Memory B cell (primary cell): ENCODE data around the gene EPC2.
"Not testable (repeated sequence)": the region's sequence is repeated elsewhere in the genome, so short reads cannot be mapped to it uniquely, and the experiment has no call there.

Source experiments
- ATAC-seq: fragments of 150-1000 bp; cut with Tn5 transposase; 2 replicates; pipeline ENCODE4 v1.10.0; 2021; ENCODE audit warnings: low read depth, mild to moderate bottlenecking, moderate library complexity
- DNase-seq, 2 donors: peaks; one replicate each; pipeline ENCODE4 v3.0.0; 2022; ENCODE audit warnings: low spot score in 2 of 2
- H3K27ac Mint-ChIP-seq: one replicate; pipeline ENCODE4 v1.8.0; 2022; ENCODE audit warnings: mild to moderate bottlenecking, moderate library complexity, mixed read lengths
- H3K27me3 Mint-ChIP-seq: one replicate; pipeline ENCODE4 v1.8.0; 2022; ENCODE audit warnings: mixed read lengths
- H3K36me3 Mint-ChIP-seq: one replicate; pipeline ENCODE4 v1.8.0; 2022; ENCODE audit warnings: mild to moderate bottlenecking, mixed read lengths
- H3K4me1 Mint-ChIP-seq: one replicate; pipeline ENCODE4 v1.8.0; 2022; ENCODE audit warnings: mixed read lengths
- H3K4me3 Mint-ChIP-seq: one replicate; pipeline ENCODE4 v1.8.0; 2022; ENCODE audit warnings: mild to moderate bottlenecking, moderate library complexity, mixed read lengths
- H3K9me3 Mint-ChIP-seq: one replicate; pipeline ENCODE4 v1.8.0; 2022; ENCODE audit warnings: mixed read lengths

EPC2 gene

DNA sequence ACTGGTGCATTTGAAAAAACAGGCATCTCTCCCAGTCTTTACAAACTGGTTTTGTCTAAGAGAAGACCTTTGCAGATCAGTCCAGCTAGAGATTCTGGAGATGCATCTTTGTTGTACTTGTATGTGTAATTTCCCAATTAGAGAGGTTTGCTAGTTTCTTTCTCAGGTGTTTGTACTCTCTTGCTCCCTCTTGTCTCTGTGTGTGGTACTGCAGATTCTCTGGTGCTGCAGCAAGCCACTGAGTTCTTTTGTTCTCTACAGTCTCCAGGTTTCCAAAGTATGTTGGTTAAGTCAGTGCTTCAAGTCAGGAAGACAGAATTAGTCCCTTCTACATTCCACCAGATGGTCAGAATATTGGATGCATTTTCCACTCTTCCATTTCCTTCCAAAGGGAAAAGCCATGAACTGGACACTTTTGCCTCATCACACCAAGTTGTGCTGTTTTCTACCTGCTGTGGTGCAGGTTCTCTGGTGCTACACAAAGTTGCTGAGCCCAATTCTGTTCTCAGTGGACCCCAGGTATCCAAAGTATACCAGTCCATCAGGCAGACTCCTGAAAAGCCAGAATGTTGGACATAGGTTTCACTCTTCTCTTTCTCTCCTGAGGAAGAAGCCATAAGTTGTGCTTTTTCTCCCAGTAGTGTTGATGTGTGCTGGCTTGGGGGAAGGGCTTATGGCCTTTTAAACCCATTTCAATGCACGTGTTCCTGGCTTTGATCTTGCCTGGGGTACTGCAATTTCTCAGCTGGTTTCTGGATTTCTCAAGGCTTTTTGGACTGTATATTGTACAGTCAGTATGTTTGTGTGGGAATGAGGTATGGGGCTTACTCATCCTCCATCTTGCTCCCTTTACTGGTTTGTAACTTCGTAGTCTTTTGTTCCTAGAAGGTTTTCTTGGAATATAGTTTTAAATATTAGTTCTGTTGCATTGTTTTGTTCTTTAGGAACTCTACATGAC is 29.8 kb downstream of the EPC2 start:
- DNase-seq (peak; percentile 30 to 44), ATAC-seq (peak; percentile 52)
- H3K27me3 Mint-ChIP-seq, result no peaks in the 10 kb centered on the region
- peaks cover 14% of the 10 kb centered on the region for H3K36me3 Mint-ChIP-seq
- peaks cover 7% of the 10 kb centered on the region for H3K9me3 Mint-ChIP-seq
- no peak overlapping the region for H3K4me3 Mint-ChIP-seq
- peaks cover 49% of the 10 kb centered on the region for H3K4me1 Mint-ChIP-seq
- no peak overlapping the region for H3K27ac Mint-ChIP-seq

DNA sequence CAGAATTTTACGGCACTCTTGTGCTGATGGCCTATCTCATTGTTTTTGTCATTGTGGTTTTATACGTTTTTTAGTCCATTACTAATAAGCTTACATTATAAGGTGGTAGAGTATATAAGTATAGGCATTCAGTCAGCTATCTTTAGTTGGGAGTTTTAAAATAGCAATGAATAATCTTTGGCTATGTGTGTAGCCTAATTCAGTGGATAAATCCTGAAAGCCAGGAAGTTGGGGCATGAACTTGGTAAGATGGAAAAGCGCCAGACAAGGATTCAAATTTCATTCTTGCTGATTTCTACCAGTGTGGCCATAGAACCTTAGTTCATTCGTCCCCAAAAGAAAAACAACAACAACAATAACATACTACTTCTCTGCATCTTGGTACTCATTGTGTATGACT is 31.2 kb downstream of the EPC2 start:
- peaks cover 19% of the 10 kb centered on the region for H3K36me3 Mint-ChIP-seq
- H3K4me1 Mint-ChIP-seq, result peaks cover 43% of the 10 kb centered on the region
- H3K4me3 Mint-ChIP-seq, result no peak overlapping the region
- peak overlapping the region; percentile 69 for H3K27ac Mint-ChIP-seq
- H3K9me3 Mint-ChIP-seq, result peaks cover 10% of the 10 kb centered on the region
- H3K27me3 Mint-ChIP-seq, result no peaks in the 10 kb centered on the region
- no peak for DNase-seq
- ATAC-seq, result no peak

DNA sequence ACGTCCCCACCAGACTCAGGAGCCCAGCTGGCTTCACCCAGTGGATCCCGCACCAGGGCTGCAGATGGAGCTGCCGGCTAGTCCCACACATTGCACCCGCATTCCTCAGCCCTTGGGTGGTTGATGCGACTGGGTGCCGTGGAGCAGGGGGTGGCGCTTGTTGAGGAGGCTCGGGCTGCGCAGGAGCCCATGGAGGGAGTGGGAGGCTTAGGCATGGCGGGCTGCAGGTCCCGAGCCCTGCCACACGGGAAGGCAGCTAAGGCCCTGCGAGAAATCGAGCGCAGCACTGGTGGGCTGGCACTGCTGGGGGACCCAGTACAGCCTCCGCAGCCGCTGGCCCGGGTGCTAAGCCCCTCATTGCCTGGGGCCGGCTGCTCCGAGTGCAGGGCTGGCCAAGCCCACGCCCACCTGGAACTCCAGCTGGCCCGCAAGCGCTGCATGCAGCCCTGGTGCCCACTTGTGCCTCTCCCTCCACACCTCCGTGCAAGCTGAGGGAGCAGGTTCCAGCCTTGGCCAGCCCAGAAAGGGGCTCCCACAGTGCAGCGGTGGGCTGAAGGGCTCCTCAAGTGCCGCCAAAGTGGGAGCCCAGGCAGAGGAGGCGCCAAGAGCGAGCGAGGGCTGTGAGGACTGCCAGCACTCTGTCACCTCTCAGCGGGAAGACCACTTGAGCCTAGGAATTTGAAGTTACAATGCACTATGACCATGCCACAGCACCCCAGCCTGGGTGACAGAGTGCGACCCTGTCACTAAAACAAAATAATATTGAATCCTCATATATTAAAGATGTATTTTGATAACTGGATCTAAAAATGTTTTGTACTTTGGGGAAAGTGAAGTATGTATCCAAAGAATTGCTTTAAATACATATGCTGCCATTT is 34.0 kb downstream of the EPC2 start:
- Mint-ChIP-seq H3K4me1 (peaks cover 36% of the 10 kb centered on the region), H3K36me3 (peaks cover 19% of the 10 kb centered on the region)
- H3K27me3 Mint-ChIP-seq, ATAC-seq, H3K9me3 Mint-ChIP-seq, H3K4me3 Mint-ChIP-seq, DNase-seq, H3K27ac Mint-ChIP-seq: not testable (repeated sequence)

- Mint-ChIP-seq H3K36me3 (peaks cover 24% of the 10 kb centered on the region), H3K27ac (peak overlapping the region; percentile 3), H3K4me1 (peaks cover 34% of the 10 kb centered on the region), H3K9me3 (peaks cover 4% of the 10 kb centered on the region), H3K27me3 (no peaks in the 10 kb centered on the region), H3K4me3 (no peak overlapping the region)
- ATAC-seq (no peak), DNase-seq (no peak)
Measured at GRCh38 chr2:148680462-148680861, 35.9 kb downstream of the EPC2 start.

- Mint-ChIP-seq H3K4me3 (no peak overlapping the region), H3K9me3 (peaks cover 4% of the 10 kb centered on the region), H3K27me3 (no peaks in the 10 kb centered on the region), H3K27ac (no peak overlapping the region), H3K36me3 (peaks cover 27% of the 10 kb centered on the region), H3K4me1 (peaks cover 35% of the 10 kb centered on the region)
- DNase-seq, result no peak
- no peak for ATAC-seq
Measured at GRCh38 chr2:148681443-148681842, 36.9 kb downstream of the EPC2 start.

DNA sequence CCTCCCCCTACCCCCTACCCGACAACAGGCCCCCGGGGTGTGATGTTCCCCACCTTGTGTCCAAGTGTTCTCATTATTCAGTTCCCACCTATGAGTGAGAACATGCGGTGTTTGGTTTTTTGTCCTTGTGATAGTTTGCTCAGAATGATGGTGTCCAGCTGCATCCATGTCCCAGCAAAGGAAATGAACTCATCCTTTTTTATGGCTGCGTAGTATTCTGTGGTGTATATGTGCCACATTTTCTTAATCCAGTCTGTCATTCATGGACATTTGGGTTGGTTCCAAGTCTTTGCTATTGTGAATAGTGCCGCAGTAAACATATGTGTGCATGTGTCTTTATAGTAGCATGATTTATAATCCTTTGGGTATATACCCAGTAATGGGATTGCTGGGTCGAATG is 37.3 kb downstream of the EPC2 start:
- Mint-ChIP-seq H3K4me1 (peaks cover 31% of the 10 kb centered on the region), H3K36me3 (peaks cover 27% of the 10 kb centered on the region)
- not testable (repeated sequence) for H3K4me3 Mint-ChIP-seq, H3K27ac Mint-ChIP-seq, ATAC-seq, H3K27me3 Mint-ChIP-seq, DNase-seq, H3K9me3 Mint-ChIP-seq

- Mint-ChIP-seq H3K27me3 (no peaks in the 10 kb centered on the region), H3K9me3 (peaks cover 8% of the 10 kb centered on the region), H3K36me3 (peaks cover 30% of the 10 kb centered on the region), H3K4me1 (peaks cover 37% of the 10 kb centered on the region), H3K27ac (peak overlapping the region; percentile 58), H3K4me3 (no peak overlapping the region)
- DNase-seq, result no peak
- ATAC-seq, result no peak
Measured at GRCh38 chr2:148684507-148684906, 40.0 kb downstream of the EPC2 start.

DNA sequence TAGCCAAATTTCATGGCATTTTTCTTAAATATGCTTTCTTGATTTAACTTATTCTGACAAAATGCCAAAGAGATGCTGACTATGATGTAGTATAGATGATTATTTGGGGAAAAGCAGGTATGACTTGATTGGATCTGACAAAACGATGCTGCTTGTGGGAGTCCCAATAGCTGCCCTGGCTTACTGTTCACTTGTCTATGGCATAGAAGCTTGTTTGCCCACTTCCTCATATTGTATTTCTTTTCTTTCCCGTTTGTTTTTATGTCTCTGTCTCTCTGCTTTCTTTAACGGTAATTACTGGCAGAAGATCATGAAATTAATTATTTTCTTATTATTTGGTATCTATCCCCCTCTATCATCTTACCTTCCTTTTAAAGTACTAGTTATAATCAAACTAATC is 43.0 kb downstream of the EPC2 start:
- peak overlapping the region; percentile 20 for H3K27ac Mint-ChIP-seq
- no peak for ATAC-seq
- H3K4me3 Mint-ChIP-seq, result no peak overlapping the region

DNA sequence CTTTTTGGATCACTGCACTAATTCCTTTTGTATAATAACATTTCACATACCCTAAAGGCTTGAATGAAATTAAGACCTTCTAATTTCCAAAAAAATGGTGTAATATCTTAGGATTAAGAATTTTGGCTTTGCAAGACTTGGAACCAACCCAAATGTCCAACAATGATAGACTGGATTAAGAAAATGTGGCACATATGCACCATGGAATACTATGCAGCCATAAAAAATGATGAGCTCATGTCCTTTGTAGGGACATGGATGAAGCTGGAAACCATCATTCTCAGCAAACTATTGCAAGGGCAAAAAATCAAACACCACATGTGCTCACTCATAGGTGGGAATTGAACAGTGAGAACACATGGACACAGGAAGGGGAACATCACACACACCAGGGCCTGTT is 43.5 kb downstream of the EPC2 start:
- not testable (repeated sequence) for H3K4me3 Mint-ChIP-seq, H3K9me3 Mint-ChIP-seq, H3K27ac Mint-ChIP-seq, ATAC-seq, DNase-seq, H3K27me3 Mint-ChIP-seq
- H3K4me1 Mint-ChIP-seq, result peaks cover 31% of the 10 kb centered on the region
- H3K36me3 Mint-ChIP-seq, result peaks cover 30% of the 10 kb centered on the region

More for the DNA sequence above, 43.0 kb downstream of the EPC2 start:
- H3K4me1 Mint-ChIP-seq, result peaks cover 34% of the 10 kb centered on the region
- no peak for DNase-seq
- H3K36me3 Mint-ChIP-seq, result peaks cover 32% of the 10 kb centered on the region
- no peaks in the 10 kb centered on the region for H3K27me3 Mint-ChIP-seq
- H3K9me3 Mint-ChIP-seq, result peaks cover 4% of the 10 kb centered on the region

- no peaks in the 10 kb centered on the region for H3K27me3 Mint-ChIP-seq
Measured at GRCh38 chr2:148696985-148697384, 52.4 kb downstream of the EPC2 start.

DNA sequence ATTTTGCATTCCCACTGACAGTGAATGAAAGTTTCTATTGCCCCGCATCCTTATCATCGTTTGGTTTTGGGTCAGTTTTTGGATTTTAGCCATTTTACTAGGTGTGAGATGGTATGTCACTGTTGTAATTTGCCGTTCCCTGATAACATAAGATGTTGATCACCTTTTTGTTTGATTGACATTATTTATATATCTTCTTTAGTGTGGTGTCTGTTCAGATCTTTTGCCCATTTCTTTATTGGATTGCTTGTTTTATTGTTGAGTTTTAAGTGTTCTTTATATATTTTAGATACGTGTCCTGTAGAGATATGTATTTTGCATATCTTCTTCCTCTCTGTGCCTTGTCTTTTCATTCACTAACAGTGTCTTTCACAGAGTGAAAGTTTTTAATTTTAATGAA is 55.3 kb downstream of the EPC2 start:
- Mint-ChIP-seq H3K4me1 (peaks cover 14% of the 10 kb centered on the region), H3K27me3 (no peaks in the 10 kb centered on the region), H3K36me3 (peaks cover 59% of the 10 kb centered on the region), H3K4me3 (no peak overlapping the region), H3K9me3 (peaks cover 12% of the 10 kb centered on the region), H3K27ac (no peak overlapping the region)
- ATAC-seq (no peak), DNase-seq (no peak)

More at GRCh38 chr2:148696985-148697384, 52.4 kb downstream of the EPC2 start:
- Mint-ChIP-seq H3K36me3 (peaks cover 56% of the 10 kb centered on the region), H3K4me1 (peaks cover 5% of the 10 kb centered on the region), H3K9me3 (peaks cover 12% of the 10 kb centered on the region), H3K4me3 (no peak overlapping the region), H3K27ac (peak overlapping the region; percentile 29)
- ATAC-seq (no peak), DNase-seq (no peak)

GRCh38 chr2:148701039-148701438 is 56.5 kb downstream of the EPC2 start:
- H3K4me1 Mint-ChIP-seq, result peaks cover 15% of the 10 kb centered on the region
- peaks cover 14% of the 10 kb centered on the region for H3K9me3 Mint-ChIP-seq
- H3K27me3 Mint-ChIP-seq, result no peaks in the 10 kb centered on the region
- no peak overlapping the region for H3K4me3 Mint-ChIP-seq
- no peak overlapping the region for H3K27ac Mint-ChIP-seq
- DNase-seq (no peak), ATAC-seq (no peak)
- peaks cover 52% of the 10 kb centered on the region for H3K36me3 Mint-ChIP-seq

DNA sequence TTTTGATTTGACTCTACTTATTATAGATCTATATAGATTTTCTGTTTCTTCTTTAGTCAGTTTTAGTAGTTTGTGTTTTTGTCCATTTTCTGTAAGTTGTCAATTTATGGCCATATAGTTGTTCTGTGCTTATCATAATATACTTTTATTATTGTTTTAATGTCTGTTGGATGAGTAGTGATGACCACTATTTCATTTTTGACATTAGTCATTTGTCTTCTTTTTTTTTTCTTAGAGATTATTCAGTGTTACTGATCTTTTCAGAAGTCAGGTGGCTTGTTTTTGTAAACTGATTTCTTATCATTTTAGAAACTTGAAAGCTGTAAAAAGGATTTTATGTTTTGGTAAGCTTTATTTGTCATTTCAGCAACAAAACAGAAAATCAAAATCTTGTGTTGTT is 57.3 kb downstream of the EPC2 start:
- no peak for DNase-seq
- no peak for ATAC-seq
- no peaks in the 10 kb centered on the region for H3K27me3 Mint-ChIP-seq
- H3K36me3 Mint-ChIP-seq, result peaks cover 52% of the 10 kb centered on the region
- peaks cover 16% of the 10 kb centered on the region for H3K4me1 Mint-ChIP-seq
- no peak overlapping the region for H3K4me3 Mint-ChIP-seq
- peaks cover 15% of the 10 kb centered on the region for H3K9me3 Mint-ChIP-seq
- no peak overlapping the region for H3K27ac Mint-ChIP-seq

DNA sequence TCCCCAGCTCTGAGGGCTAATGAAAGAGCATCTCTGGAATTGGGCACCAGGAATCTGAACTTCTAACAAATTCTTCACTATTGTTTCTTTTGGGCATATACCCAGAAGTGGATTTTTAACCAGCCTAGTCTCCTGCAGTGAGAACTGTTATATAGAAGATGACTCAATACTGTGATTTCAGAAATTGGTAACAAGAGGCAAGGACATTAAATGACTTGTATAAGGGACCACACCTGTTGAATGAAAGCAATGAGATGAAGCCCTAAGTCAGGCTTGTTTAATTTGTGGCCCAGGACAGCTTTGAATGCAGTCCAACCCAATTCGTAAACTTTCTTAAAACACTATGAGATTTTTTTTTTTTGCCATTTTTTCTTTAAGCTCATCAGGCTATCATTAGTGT is 57.9 kb downstream of the EPC2 start:
- H3K27me3 Mint-ChIP-seq, result no peaks in the 10 kb centered on the region
- no peak overlapping the region for H3K27ac Mint-ChIP-seq
- H3K4me3 Mint-ChIP-seq, result no peak overlapping the region
- H3K4me1 Mint-ChIP-seq, result peaks cover 12% of the 10 kb centered on the region
- DNase-seq (no peak), ATAC-seq (no peak)
- peaks cover 48% of the 10 kb centered on the region for H3K36me3 Mint-ChIP-seq
- peaks cover 15% of the 10 kb centered on the region for H3K9me3 Mint-ChIP-seq
